H1 (cell line): ENCODE measurements around the gene SMAD6. TPM values are rescaled to one million over a fixed set of nuclear protein-coding genes. Genes with fewer than 3 reads are reported as not detected.

ENCODE experiments used
- KDM4A ChIP-seq: IDR thresholded peaks from one replicate; pipeline ENCODE4 v1.7.1; 2012; ENCODE audit warnings: low read depth, mild to moderate bottlenecking, moderate library complexity, low read length, inconsistent platforms; ENCODE audit not compliant: severe bottlenecking
- RXRA ChIP-seq: IDR thresholded peaks from 2 replicates; pipeline ENCODE4 v1.6.1; 2011; ENCODE audit warnings: low read depth, mild to moderate bottlenecking, low read length, moderate library complexity; ENCODE audit not compliant: insufficient read depth
- polyA plus RNA-seq, 7 experiments: library from polyadenylated mRNA; depleted of rRNA in 3 of 7; stranded (reverse) in 5 of 7; unstranded in 2 of 7; fragments of >200 nt in 5 of 7; fragments of 200-250 nt in 2 of 7; gene quantifications; 1 replicate in 5 of 7; 2 replicates in 1 of 7; 4 replicates in 1 of 7; pipeline versions ENCODE4 v1.2.1 to v1.2.3, GENCODE V29; 2011 to 2013; ENCODE audit warnings: missing spikeins in 2 of 7, mixed read lengths in 2 of 7
- total RNA-seq: library from RNA; stranded (reverse); fragmentation: NEBNext Ultra II Directional; extraction: Animal tissue kit (Norgen Biotek cat#: 25700); gene quantifications from 2 replicates; pipeline ENCODE4 v1.2.1, GENCODE V29; 2021
- TF ChIP-seq, protein P1 (sequence below): fragments of 300-600 bp; sonication (generic); IDR thresholded peaks from 2 replicates; pipeline ENCODE4 v1.7.1; 2012; ENCODE audit warnings: low read length, moderate library complexity, mild to moderate bottlenecking, inconsistent platforms; ENCODE audit not compliant: insufficient replicate concordance
- TF ChIP-seq, protein P2 (sequence below): IDR thresholded peaks from 2 replicates; pipeline ENCODE4 v1.6.1; 2012; ENCODE audit warnings: low read length, inconsistent platforms

SMAD6 gene
- total and polyA plus RNA-seq, 2 of the 8 experiments (the other 6 are each of a cell fraction or from before 2014, with no cell fraction given): 1.8 to 7.0 TPM

DNA sequence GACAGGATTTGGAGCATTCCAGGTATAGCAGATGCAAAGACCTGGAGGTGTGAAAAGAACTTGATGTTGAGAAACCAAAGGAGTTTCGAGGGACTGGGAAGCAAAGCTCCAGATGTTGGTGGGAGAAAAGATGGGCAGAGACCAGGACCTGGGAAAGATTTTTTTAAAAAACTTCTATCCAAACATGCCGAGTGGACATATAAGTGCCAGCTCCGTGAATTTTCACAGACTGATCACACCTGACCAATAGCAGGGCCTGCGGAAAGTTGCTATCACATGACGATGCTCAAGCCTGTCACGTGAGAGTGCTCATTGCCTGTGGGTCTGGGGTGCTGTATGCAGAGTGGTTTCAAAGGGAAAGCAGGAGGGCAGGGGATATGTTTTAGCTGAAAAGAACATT is 19.9 kb downstream of the SMAD6 start (continued):
- TF ChIP-seq, protein P1, sequence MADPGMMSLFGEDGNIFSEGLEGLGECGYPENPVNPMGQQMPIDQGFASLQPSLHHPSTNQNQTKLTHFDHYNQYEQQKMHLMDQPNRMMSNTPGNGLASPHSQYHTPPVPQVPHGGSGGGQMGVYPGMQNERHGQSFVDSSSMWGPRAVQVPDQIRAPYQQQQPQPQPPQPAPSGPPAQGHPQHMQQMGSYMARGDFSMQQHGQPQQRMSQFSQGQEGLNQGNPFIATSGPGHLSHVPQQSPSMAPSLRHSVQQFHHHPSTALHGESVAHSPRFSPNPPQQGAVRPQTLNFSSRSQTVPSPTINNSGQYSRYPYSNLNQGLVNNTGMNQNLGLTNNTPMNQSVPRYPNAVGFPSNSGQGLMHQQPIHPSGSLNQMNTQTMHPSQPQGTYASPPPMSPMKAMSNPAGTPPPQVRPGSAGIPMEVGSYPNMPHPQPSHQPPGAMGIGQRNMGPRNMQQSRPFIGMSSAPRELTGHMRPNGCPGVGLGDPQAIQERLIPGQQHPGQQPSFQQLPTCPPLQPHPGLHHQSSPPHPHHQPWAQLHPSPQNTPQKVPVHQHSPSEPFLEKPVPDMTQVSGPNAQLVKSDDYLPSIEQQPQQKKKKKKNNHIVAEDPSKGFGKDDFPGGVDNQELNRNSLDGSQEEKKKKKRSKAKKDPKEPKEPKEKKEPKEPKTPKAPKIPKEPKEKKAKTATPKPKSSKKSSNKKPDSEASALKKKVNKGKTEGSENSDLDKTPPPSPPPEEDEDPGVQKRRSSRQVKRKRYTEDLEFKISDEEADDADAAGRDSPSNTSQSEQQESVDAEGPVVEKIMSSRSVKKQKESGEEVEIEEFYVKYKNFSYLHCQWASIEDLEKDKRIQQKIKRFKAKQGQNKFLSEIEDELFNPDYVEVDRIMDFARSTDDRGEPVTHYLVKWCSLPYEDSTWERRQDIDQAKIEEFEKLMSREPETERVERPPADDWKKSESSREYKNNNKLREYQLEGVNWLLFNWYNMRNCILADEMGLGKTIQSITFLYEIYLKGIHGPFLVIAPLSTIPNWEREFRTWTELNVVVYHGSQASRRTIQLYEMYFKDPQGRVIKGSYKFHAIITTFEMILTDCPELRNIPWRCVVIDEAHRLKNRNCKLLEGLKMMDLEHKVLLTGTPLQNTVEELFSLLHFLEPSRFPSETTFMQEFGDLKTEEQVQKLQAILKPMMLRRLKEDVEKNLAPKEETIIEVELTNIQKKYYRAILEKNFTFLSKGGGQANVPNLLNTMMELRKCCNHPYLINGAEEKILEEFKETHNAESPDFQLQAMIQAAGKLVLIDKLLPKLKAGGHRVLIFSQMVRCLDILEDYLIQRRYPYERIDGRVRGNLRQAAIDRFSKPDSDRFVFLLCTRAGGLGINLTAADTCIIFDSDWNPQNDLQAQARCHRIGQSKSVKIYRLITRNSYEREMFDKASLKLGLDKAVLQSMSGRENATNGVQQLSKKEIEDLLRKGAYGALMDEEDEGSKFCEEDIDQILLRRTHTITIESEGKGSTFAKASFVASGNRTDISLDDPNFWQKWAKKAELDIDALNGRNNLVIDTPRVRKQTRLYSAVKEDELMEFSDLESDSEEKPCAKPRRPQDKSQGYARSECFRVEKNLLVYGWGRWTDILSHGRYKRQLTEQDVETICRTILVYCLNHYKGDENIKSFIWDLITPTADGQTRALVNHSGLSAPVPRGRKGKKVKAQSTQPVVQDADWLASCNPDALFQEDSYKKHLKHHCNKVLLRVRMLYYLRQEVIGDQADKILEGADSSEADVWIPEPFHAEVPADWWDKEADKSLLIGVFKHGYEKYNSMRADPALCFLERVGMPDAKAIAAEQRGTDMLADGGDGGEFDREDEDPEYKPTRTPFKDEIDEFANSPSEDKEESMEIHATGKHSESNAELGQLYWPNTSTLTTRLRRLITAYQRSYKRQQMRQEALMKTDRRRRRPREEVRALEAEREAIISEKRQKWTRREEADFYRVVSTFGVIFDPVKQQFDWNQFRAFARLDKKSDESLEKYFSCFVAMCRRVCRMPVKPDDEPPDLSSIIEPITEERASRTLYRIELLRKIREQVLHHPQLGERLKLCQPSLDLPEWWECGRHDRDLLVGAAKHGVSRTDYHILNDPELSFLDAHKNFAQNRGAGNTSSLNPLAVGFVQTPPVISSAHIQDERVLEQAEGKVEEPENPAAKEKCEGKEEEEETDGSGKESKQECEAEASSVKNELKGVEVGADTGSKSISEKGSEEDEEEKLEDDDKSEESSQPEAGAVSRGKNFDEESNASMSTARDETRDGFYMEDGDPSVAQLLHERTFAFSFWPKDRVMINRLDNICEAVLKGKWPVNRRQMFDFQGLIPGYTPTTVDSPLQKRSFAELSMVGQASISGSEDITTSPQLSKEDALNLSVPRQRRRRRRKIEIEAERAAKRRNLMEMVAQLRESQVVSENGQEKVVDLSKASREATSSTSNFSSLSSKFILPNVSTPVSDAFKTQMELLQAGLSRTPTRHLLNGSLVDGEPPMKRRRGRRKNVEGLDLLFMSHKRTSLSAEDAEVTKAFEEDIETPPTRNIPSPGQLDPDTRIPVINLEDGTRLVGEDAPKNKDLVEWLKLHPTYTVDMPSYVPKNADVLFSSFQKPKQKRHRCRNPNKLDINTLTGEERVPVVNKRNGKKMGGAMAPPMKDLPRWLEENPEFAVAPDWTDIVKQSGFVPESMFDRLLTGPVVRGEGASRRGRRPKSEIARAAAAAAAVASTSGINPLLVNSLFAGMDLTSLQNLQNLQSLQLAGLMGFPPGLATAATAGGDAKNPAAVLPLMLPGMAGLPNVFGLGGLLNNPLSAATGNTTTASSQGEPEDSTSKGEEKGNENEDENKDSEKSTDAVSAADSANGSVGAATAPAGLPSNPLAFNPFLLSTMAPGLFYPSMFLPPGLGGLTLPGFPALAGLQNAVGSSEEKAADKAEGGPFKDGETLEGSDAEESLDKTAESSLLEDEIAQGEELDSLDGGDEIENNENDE: no peak
- TF ChIP-seq KDM4A: no peak
- TF ChIP-seq, protein P2, sequence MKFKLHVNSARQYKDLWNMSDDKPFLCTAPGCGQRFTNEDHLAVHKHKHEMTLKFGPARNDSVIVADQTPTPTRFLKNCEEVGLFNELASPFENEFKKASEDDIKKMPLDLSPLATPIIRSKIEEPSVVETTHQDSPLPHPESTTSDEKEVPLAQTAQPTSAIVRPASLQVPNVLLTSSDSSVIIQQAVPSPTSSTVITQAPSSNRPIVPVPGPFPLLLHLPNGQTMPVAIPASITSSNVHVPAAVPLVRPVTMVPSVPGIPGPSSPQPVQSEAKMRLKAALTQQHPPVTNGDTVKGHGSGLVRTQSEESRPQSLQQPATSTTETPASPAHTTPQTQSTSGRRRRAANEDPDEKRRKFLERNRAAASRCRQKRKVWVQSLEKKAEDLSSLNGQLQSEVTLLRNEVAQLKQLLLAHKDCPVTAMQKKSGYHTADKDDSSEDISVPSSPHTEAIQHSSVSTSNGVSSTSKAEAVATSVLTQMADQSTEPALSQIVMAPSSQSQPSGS: no peak
- TF ChIP-seq RXRA: no peak
